ENCODE measurements around the gene OGFOD2. TPM values are rescaled to one million over a fixed set of nuclear protein-coding genes. Genes with fewer than 3 reads are reported as not detected.

OGFOD2 gene
- total RNA-seq (2014; rRNA removed; shearing (Covaris generic)): 17.5 and 18.1 TPM in 2 replicates

GRCh38 chr12:122974892-122975789, at the start of gene OGFOD2:
OGFOD2 (plus strand) TSS chr12:122975244; CDS start chr12:122975252, 8 bp downstream.
- DNase-seq (ENCODE audit: low spot score): peak; percentile 84

- no peak for DNase-seq (ENCODE audit: low spot score)
Observed at GRCh38 chr12:122927756-122928403, 47.2 kb upstream of the OGFOD2 start.

GRCh38 chr12:122928404-122929147, 46.5 kb upstream of the OGFOD2 start:
- DNase-seq (ENCODE audit: low spot score): no peak

GRCh38 chr12:122929148-122929538, 45.9 kb upstream of the OGFOD2 start:
- DNase-seq (ENCODE audit: low spot score): no peak

- DNase-seq (ENCODE audit: low spot score): no peak
Observed at GRCh38 chr12:122929812-122930211, 45.2 kb upstream of the OGFOD2 start.

GRCh38 chr12:122932207-122932606, 42.8 kb upstream of the OGFOD2 start:
- DNase-seq (ENCODE audit: low spot score): no peak

- DNase-seq (ENCODE audit: low spot score): no peak
Observed at GRCh38 chr12:122934722-122935121, 40.3 kb upstream of the OGFOD2 start.

GRCh38 chr12:122935318-122935717, 39.7 kb upstream of the OGFOD2 start:
- DNase-seq (ENCODE audit: low spot score): no peak

GRCh38 chr12:122937622-122938091, 37.4 kb upstream of the OGFOD2 start:
- peak; percentile 67 for DNase-seq (ENCODE audit: low spot score)

GRCh38 chr12:122939125-122939524, 35.9 kb upstream of the OGFOD2 start:
- no peak for DNase-seq (ENCODE audit: low spot score)

GRCh38 chr12:122941351-122941750, 33.7 kb upstream of the OGFOD2 start:
- peak; percentile 51 for DNase-seq (ENCODE audit: low spot score)

GRCh38 chr12:122942637-122943036, 32.4 kb upstream of the OGFOD2 start:
- DNase-seq (ENCODE audit: low spot score): peak; percentile 54

- no peak for DNase-seq (ENCODE audit: low spot score)
Observed at GRCh38 chr12:122943196-122943595, 31.8 kb upstream of the OGFOD2 start.

GRCh38 chr12:122944605-122945592, 30.1 kb upstream of the OGFOD2 start:
- peak; percentile 94 for DNase-seq (ENCODE audit: low spot score)

- peak; percentile 100 for DNase-seq (ENCODE audit: low spot score)
Observed at GRCh38 chr12:122946690-122947341, 28.2 kb upstream of the OGFOD2 start.

GRCh38 chr12:122947352-122947792, 27.7 kb upstream of the OGFOD2 start:
- peak; percentile 83 for DNase-seq (ENCODE audit: low spot score)

- DNase-seq (ENCODE audit: low spot score): no peak
Observed at GRCh38 chr12:122948605-122949004, 26.4 kb upstream of the OGFOD2 start.

- no peak for DNase-seq (ENCODE audit: low spot score)
Observed at GRCh38 chr12:122949405-122949804, 25.6 kb upstream of the OGFOD2 start.

- DNase-seq (ENCODE audit: low spot score): no peak
Observed at GRCh38 chr12:122949816-122950675, 25.0 kb upstream of the OGFOD2 start.
